K562 (cell line): Measurements from ENCODE around the gene EFCAB5. TPM values are rescaled to one million over a fixed set of nuclear protein-coding genes. Genes with fewer than 3 reads are reported as not detected.

ENCODE experiments used
- BHLHE40 ChIP-seq: IDR thresholded peaks from 2 replicates; pipeline ENCODE4 v1.6.1; 2011; ENCODE audit warnings: low read length, improper control_type of control experiment
- CBX5 ChIP-seq: IDR thresholded peaks from 2 replicates; pipeline ENCODE4 v1.6.1; 2014; ENCODE audit warnings: low read depth, borderline replicate concordance
- DNMT1 ChIP-seq: fragments of 450-650 bp; IDR thresholded peaks from 2 replicates; pipeline ENCODE4 v1.6.1; 2016; ENCODE audit warnings: antibody characterized with exemption, mild to moderate bottlenecking
- HDGF ChIP-seq: fragments of 450-650 bp; IDR thresholded peaks from 2 replicates; pipeline ENCODE4 v1.6.1; 2016
- HLTF ChIP-seq: fragments of 450-650 bp; IDR thresholded peaks from 2 replicates; pipeline ENCODE4 v1.6.1; 2016
- ILK ChIP-seq: fragments of 450-650 bp; IDR thresholded peaks from 2 replicates; pipeline ENCODE4 v1.6.1; 2016; ENCODE audit warnings: missing genetic modification characterization, low read depth, mild to moderate bottlenecking, missing compliant biosample characterization, moderate library complexity, borderline replicate concordance
- PCBP2 ChIP-seq: fragments of 200-400 bp; formaldehyde crosslinking; IDR thresholded peaks from 2 replicates; pipeline ENCODE4 v1.6.1; 2018; ENCODE audit warnings: low read length, low read depth, mild to moderate bottlenecking, moderate library complexity; ENCODE audit not compliant: poor library complexity, severe bottlenecking
- POLR2H ChIP-seq: IDR thresholded peaks from 2 replicates; pipeline ENCODE4 v1.6.1; 2016; ENCODE audit warnings: missing genetic modification characterization, low read depth, mild to moderate bottlenecking, control low read depth, missing compliant biosample characterization, moderate library complexity
- PURB ChIP-seq: sonication (generic); formaldehyde crosslinking; IDR thresholded peaks from 2 replicates; pipeline ENCODE4 v1.9.0; 2021; ENCODE audit warnings: low read depth, mild to moderate bottlenecking, missing genetic modification reagents
- SAFB2 ChIP-seq: fragments of 200-400 bp; formaldehyde crosslinking; IDR thresholded peaks from 2 replicates; pipeline ENCODE4 v1.6.1; 2018; ENCODE audit warnings: borderline replicate concordance, low read length, low read depth, moderate library complexity; ENCODE audit not compliant: severe bottlenecking
- SLC30A9 ChIP-seq: fragments of 250-450 bp; sonication (Bioruptor Pico); IDR thresholded peaks from 2 replicates; pipeline ENCODE4 v1.8.0; 2022; ENCODE audit warnings: mild to moderate bottlenecking, moderate library complexity
- TAL1 ChIP-seq: fragments of 450-650 bp; IDR thresholded peaks from 2 replicates; pipeline ENCODE4 v1.6.1; 2016; ENCODE audit warnings: mild to moderate bottlenecking
- TCF7 ChIP-seq: sonication (generic); IDR thresholded peaks from 2 replicates; pipeline ENCODE4 v1.6.1; 2016; ENCODE audit warnings: antibody characterized with exemption, borderline replicate concordance
- ZNF174 ChIP-seq: fragments of 250-450 bp; sonication (Bioruptor Pico); IDR thresholded peaks from 2 replicates; pipeline ENCODE4 v1.4.0; 2020; ENCODE audit warnings: mild to moderate bottlenecking
- ZNF41 ChIP-seq: fragments of 250-450 bp; sonication (Bioruptor Pico); conservative IDR thresholded peaks from 2 replicates; pipeline ENCODE4 v1.4.0; 2020; ENCODE audit warnings: mild to moderate bottlenecking
- ZNF584 ChIP-seq: fragments of 200-800 bp; sonication (Bioruptor generic); IDR thresholded peaks from 2 replicates; pipeline ENCODE4 v1.6.1; 2016; ENCODE audit warnings: low read depth, mild to moderate bottlenecking, missing genetic modification characterization, missing compliant biosample characterization
- ZSCAN29 ChIP-seq: fragments of 450-650 bp; IDR thresholded peaks from 2 replicates; pipeline ENCODE4 v1.6.1; 2017
- polyA plus RNA-seq, 8 experiments: library from polyadenylated mRNA; depleted of rRNA in 4 of 8; stranded (reverse) in 5 of 8; unstranded in 3 of 8; fragments of >200 nt; fragmentation: Nextera tagmentation in 2 of 8; fragmentation: Illumina TruSeq in 1 of 8; extraction: Ambion mirVana in 2 of 8; extraction: Trizol in 1 of 8; gene quantifications; 2 replicates each; pipeline versions ENCODE4 v1.2.1 to v1.2.3, GENCODE V29; 2011 to 2014; ENCODE audit warnings: inconsistent platforms in 1 of 8, missing spikeins in 1 of 8
- total RNA-seq, 7 experiments: library from RNA; depleted of rRNA in 6 of 7; stranded (reverse); fragments of >200 nt in 6 of 7; fragmentation: Illumina TruSeq in 2 of 7; extraction: Trizol in 2 of 7; gene quantifications; 2 replicates each; pipeline versions ENCODE4 v1.2.1 to v1.2.3, GENCODE V29; 2011 to 2021; ENCODE audit warnings: low replicate concordance in 1 of 7
- TF ChIP-seq, protein P1 (sequence below), 2 experiments: fragments of 450-650 bp; IDR thresholded peaks; 2 replicates each; pipeline ENCODE4 v1.6.1; 2018; ENCODE audit warnings: mild to moderate bottlenecking in 2 of 2, low read depth in 1 of 2; ENCODE audit not compliant: partially characterized antibody in 2 of 2
- TF ChIP-seq, protein P2 (sequence below): conservative IDR thresholded peaks from 2 replicates; pipeline ENCODE4 v1.6.1; 2011; ENCODE audit warnings: low read depth, mild to moderate bottlenecking, low read length; ENCODE audit not compliant: control insufficient read depth
- TF ChIP-seq, protein P3 (sequence below): fragments of 200-800 bp; sonication (Bioruptor generic); IDR thresholded peaks from 2 replicates; pipeline ENCODE4 v1.6.1; 2017; ENCODE audit warnings: missing genetic modification characterization, missing compliant biosample characterization
- TF ChIP-seq, protein P4 (sequence below): fragments of 250-450 bp; sonication (Bioruptor Pico); IDR thresholded peaks from 2 replicates; pipeline ENCODE4 v1.8.0; 2022; ENCODE audit warnings: moderate library complexity, mild to moderate bottlenecking, inconsistent platforms

Gene EFCAB5
- total and polyA plus RNA-seq, 9 of the 15 experiments (the other 6 are each of a cell fraction or from before 2014, with no cell fraction given), result 0.06 to 0.11 TPM; not detected in 7

DNA sequence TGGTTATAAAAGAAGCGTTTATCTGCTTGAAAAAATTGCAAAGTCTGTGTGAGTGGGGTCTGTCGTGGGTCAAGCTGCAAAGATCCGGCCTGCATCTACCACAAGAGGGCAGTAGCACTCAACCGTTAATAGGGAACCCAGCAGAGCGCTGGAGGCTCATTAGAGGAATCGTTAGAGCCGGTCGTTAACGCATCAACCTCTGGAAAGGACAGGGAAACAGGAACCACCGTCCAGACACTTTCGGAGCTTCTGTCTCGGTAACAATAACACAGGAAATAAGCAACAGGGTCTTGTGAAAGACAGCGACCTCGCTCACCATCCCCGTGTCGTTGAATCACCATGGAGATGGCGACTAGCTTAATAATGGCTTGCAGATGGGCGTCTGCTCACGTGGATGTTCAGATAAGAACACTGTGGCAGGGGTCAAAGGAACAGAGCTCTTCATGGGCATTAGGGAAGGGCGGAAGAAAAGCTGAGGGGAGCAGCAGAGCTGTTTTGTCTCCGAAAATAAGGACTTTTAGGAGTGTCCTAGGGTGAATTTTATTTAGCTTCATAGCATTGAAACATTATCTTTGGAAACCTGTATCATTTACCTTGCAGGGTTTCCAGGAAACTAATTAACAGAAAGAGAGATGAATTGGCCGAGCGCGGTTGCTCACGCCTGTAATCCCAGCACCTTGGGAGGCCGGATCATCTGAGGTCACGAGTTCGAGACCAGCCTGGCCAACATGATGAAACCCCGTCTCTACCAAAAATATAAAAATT lies 163.3 kb downstream of the EFCAB5 start (continued):
- no peak for TF ChIP-seq DNMT1
- TF ChIP-seq ZNF41 (CRISPR knock-in tag), result no peak
- TF ChIP-seq SLC30A9 (CRISPR knock-in tag), result no peak
- TF ChIP-seq, protein P1, sequence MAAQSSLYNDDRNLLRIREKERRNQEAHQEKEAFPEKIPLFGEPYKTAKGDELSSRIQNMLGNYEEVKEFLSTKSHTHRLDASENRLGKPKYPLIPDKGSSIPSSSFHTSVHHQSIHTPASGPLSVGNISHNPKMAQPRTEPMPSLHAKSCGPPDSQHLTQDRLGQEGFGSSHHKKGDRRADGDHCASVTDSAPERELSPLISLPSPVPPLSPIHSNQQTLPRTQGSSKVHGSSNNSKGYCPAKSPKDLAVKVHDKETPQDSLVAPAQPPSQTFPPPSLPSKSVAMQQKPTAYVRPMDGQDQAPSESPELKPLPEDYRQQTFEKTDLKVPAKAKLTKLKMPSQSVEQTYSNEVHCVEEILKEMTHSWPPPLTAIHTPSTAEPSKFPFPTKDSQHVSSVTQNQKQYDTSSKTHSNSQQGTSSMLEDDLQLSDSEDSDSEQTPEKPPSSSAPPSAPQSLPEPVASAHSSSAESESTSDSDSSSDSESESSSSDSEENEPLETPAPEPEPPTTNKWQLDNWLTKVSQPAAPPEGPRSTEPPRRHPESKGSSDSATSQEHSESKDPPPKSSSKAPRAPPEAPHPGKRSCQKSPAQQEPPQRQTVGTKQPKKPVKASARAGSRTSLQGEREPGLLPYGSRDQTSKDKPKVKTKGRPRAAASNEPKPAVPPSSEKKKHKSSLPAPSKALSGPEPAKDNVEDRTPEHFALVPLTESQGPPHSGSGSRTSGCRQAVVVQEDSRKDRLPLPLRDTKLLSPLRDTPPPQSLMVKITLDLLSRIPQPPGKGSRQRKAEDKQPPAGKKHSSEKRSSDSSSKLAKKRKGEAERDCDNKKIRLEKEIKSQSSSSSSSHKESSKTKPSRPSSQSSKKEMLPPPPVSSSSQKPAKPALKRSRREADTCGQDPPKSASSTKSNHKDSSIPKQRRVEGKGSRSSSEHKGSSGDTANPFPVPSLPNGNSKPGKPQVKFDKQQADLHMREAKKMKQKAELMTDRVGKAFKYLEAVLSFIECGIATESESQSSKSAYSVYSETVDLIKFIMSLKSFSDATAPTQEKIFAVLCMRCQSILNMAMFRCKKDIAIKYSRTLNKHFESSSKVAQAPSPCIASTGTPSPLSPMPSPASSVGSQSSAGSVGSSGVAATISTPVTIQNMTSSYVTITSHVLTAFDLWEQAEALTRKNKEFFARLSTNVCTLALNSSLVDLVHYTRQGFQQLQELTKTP (IDR thresholded peaks at IDR 0.05; ENCODE audit: low read depth in 1 of 2, partially characterized antibody in 2 of 2), result peak in 1 of 2 experiments; percentile 11
- TF ChIP-seq, protein P2, sequence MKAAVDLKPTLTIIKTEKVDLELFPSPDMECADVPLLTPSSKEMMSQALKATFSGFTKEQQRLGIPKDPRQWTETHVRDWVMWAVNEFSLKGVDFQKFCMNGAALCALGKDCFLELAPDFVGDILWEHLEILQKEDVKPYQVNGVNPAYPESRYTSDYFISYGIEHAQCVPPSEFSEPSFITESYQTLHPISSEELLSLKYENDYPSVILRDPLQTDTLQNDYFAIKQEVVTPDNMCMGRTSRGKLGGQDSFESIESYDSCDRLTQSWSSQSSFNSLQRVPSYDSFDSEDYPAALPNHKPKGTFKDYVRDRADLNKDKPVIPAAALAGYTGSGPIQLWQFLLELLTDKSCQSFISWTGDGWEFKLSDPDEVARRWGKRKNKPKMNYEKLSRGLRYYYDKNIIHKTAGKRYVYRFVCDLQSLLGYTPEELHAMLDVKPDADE, result no peak
- no peak for TF ChIP-seq TCF7
- no peak for TF ChIP-seq PURB (CRISPR knock-in tag)
- TF ChIP-seq, protein P3, sequence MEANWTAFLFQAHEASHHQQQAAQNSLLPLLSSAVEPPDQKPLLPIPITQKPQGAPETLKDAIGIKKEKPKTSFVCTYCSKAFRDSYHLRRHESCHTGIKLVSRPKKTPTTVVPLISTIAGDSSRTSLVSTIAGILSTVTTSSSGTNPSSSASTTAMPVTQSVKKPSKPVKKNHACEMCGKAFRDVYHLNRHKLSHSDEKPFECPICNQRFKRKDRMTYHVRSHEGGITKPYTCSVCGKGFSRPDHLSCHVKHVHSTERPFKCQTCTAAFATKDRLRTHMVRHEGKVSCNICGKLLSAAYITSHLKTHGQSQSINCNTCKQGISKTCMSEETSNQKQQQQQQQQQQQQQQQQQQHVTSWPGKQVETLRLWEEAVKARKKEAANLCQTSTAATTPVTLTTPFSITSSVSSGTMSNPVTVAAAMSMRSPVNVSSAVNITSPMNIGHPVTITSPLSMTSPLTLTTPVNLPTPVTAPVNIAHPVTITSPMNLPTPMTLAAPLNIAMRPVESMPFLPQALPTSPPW (CRISPR knock-in tag), result peak; percentile 38
- no peak for TF ChIP-seq ZNF584 (CRISPR knock-in tag)
- no peak for TF ChIP-seq HLTF
- peak; percentile 94 for TF ChIP-seq BHLHE40
- TF ChIP-seq ILK (tag), result no peak
- no peak for TF ChIP-seq CBX5
- TF ChIP-seq ZSCAN29, result no peak
- no peak for TF ChIP-seq PCBP2
- TF ChIP-seq POLR2H, result no peak; the same call in 1 of the 2 replicates
- TF ChIP-seq ZNF174 (CRISPR knock-in tag), result no peak
- TF ChIP-seq, protein P4, sequence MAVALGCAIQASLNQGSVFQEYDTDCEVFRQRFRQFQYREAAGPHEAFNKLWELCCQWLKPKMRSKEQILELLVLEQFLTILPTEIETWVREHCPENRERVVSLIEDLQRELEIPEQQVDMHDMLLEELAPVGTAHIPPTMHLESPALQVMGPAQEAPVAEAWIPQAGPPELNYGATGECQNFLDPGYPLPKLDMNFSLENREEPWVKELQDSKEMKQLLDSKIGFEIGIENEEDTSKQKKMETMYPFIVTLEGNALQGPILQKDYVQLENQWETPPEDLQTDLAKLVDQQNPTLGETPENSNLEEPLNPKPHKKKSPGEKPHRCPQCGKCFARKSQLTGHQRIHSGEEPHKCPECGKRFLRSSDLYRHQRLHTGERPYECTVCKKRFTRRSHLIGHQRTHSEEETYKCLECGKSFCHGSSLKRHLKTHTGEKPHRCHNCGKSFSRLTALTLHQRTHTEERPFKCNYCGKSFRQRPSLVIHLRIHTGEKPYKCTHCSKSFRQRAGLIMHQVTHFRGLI, result no peak
- no peak for TF ChIP-seq SAFB2
- peak; percentile 51; the same call in 1 of the 2 replicates for TF ChIP-seq TAL1
- no peak for TF ChIP-seq HDGF
